Stimulated activated CD8-positive, alpha-beta memory T cell treated with anti-CD3 and anti-CD28 coated beads, Interleukin-12 subunit alpha, Interleukin-12 subunit beta, amount 100 ng/mL, for 4 hours (primary cell): ENCODE data around the gene CEP68.

Experiments
- DNase-seq: peaks from one replicate; pipeline ENCODE4 v3.0.0-alpha.2; 2020; ENCODE audit warnings: low read depth

Gene CEP68

GRCh38 chr2:65057054-65057375 lies 799 bp downstream of the CEP68 start:
- no peak for DNase-seq

- no peak for DNase-seq
These were observed 1.3 kb downstream of the CEP68 start for GRCh38 chr2:65057391-65058052.

DNA sequence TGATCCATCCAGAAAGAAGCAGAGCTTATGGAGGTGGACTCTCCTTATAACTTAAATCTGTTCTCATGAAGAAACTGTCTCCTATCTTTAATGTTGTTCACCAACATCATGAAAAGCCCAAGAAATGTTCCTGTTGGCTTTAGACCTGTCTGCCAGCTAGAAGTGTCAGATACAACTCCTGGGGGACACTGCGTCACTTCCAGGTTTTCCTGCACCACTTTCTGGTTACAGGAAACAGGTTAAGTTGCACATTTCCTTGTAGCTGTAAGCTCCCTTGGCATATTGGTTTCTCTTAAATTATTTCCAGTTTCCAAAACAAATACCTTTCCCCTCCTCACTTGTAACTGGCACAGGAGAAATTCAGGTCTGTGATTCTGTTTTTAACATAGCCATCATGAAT lies 2.9 kb downstream of the CEP68 start:
- DNase-seq: no peak

GRCh38 chr2:65061146-65061909 lies 5.1 kb downstream of the CEP68 start:
- DNase-seq: no peak

DNA sequence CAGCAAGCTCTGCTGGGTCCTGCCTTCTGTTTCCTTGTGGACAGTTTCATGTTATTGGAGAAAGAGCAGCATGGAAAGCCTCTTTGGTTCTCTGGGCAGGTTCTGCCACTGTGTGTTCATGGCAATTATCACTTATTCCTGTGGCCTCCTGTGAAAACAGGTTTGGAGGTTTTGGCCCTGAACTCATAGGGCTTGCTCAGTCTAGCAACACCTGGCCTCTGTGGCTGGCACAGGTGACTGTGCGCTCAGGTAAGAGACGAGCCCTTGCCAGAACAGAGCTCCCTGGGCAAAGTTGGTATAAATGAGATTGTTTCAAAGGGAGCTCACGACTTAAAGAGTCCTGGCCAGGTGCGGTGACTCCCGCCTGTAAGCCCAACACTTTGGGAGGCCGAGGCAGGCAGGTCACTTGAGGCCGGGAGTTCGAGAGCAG lies 5.7 kb downstream of the CEP68 start:
- no peak for DNase-seq

DNA sequence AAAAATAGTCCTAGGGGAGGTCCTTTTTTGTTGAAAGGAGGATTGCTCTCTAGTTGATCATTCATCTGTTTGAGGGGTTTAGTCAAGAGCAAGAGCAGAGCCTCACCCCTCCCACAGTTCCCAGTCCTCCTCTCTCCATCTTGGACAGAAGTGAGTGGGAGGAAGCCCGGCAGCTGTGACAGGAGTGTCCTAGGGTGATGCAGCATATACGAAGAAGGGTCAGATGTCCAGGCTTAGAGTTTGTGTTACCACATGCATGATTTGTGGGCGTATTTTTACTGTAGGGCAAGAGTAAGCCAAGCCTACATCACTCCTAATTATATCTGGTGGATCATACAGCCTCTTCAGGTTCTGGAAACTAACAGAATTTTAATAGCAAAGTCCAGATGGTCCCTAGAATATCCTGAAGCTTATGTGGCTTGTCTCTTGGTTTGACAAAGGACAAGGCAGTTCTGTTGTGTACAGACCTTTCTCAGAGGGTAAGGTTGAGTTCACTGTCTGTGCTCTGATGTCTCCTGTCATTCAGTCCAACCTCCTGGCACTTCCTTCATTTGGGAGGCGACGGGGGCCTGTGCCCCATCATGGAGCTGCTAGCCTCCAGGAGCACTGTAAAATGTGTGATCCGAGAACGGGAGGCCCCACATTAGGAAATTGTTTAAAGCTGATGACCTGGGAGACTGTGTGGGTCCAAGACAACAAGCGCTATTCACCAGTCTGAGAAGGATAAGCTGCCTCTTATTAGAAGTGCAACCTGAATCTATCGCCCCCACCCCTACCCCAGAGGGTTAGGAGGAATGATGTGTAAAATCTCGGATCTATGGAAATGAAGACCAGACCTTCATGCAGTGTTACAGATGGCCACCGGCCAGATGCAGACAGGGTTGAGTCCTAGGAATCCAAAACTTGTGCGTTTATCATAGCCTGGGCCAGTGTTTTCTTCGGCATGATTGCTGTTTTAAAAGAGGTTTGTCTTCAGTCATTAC lies 6.9 kb downstream of the CEP68 start:
- no peak for DNase-seq

DNA sequence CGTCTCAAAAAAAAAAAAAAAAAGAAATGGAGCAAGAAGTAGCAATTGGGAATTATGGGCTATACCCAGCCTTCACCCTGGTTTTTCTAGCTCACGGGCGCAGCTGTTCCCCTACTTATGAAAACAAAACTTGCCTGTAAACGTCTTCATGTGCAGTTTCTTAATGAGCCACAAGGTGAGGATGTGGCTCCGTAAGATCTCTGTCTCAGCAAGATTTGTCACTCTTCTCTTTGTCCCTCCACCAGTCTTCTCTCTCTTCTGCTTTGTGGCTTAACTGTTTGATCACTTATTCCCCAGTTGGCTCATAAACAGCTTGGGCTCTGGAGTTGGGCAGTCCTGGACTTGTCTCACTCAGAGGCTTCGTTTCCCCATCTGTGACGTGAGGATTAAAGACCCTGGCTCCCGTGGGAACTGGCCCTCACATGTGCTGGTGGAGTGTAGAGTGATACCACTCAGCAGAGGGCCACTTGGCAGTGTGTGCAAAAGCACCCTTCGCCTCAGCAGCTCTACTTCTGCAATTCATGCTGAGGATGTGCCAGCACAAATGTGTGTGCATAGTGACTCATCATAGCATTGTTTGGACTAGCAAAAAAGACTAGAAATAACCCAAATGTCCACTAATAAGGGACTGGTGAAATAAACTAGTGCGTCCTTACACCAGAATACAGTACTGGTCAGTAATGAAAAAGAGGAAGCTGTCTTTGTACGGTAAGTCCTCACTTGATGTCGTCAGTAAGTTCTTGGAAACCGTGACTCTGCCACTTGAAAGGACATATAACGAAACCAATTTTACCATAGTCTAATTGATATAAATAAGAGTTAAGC lies 8.7 kb downstream of the CEP68 start:
- no peak for DNase-seq

- no peak for DNase-seq
These were observed 11.8 kb downstream of the CEP68 start for GRCh38 chr2:65067806-65068553.

GRCh38 chr2:65069439-65069824 lies 13.2 kb downstream of the CEP68 start:
- DNase-seq: no peak

DNA sequence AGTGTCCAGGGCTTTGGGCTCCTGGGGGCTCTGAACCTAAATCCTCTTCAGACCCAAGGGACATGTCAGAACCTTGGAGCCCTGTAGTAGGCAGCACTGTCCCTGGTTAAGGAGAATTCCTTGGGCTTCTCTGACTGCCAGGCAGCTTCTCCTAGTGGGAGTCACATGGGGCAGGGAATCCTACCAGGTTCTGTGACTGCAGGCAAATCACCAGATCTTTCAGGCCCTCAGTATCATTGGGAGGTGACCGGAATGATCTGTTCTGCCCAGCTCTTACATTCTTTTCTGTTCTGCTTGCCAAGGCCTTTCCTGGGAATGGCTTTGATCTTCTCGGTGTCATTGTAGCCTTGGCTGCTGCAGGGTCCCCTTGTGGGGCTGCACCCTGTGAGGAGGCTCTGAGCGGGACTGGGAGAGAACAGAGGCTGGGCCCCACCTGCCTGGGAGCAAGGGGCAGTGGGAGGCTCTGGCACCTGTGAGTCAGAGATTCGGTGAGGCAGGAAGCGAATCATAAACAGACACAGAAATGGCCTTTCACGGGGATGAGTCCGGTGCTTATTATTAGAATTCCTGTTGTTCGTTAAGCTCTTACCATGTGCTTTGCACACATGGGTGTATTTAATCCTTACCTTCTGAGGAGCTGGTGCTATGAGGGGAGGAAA lies 14.1 kb downstream of the CEP68 start:
- no peak for DNase-seq

- DNase-seq: no peak
These were observed 14.6 kb downstream of the CEP68 start for GRCh38 chr2:65070856-65071255.

- DNase-seq: no peak
These were observed 15.4 kb downstream of the CEP68 start for GRCh38 chr2:65071499-65072180.

GRCh38 chr2:65072181-65072970 lies 16.2 kb downstream of the CEP68 start:
- no peak for DNase-seq

- no peak for DNase-seq
These were observed 17.8 kb downstream of the CEP68 start for GRCh38 chr2:65073879-65074565.

DNA sequence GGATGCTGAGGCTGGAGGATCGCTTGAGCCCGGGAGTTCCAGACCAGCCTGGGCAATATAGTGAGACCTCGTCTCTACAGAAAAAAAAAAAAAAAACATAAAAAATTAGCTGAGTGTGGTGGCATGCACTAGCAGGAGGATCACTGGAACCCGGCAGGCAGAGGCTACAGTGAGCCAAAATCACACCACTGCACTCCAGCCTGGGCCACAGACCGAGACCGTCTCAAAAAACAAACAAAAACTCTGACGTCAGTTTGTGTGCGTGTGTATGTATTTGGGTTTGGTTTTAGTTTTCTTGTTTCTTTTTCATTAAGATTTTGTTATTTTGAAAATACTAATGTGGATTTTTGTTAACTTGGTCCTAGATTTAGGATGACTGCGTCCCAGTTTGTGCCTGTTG lies 19.0 kb downstream of the CEP68 start:
- no peak for DNase-seq

DNA sequence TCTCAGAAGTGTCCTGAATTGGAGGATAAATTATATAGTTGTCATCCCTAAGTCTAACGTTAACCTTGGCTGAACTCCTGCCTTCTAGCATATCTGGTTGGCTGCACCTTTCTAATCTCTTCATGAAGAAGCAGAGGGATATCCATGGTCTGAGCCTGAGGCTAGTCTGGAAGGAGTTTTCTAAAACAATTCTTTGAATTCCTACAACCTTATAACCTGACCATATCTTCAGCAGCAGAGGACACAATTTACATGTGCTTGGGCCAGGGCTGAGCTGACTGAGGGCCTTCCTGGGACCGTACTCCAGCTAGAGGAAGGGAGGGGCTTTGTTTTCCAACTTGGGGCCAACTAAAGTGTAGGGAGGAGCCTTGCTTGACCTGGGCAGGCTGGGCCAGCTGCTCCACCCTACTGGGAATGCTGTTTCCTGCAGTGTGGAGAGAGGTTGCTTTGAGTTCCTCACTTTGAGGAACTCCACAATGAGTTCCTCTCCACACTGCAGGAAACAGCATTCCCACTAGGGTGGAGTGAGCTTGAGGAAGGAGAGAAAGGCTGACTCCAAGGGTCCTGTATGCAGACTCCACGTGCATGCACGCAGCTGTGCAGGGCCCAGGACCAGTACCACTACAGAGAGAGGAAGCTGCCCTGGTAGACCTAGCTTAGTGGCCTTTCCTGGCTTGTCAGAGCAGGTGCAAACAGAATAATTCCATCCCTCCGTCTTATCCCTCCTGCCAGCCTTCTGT lies 19.6 kb downstream of the CEP68 start:
- no peak for DNase-seq

DNA sequence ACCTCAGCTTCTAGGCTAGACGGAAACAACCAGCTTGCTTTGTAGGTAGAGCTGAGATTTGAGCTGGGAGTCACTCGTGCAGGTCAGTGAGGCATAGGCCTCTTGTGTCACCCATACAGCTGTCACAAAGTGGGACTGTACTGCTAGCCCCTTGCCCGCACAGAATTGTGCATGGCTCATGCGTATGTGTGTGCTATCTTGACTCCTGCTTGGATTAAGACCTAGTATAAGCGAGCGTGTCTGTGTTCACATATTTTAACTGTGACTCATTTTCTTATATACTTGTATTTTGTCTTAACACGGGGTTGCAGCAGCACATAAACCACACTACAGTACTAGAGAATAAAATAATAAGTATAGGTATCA lies 20.1 kb downstream of the CEP68 start:
- no peak for DNase-seq

DNA sequence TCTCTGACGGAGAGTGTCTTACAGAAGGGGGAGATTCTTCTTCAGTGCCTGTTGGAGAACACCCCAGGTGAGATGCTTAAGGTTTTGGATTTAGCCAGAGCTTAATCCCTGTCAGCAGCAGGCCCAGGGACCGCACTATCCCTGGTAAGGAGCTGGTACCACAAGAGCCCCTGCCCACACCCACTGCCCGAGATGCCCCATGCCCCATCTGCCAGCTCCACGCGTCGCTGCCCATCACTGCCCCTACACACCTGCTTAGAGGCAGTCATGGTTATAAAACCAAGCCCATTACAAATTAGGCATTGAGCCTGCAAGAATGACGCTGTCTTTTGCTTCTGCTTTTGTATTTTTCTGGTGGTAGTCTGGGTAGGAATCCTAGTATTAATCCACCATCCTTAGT lies 21.7 kb downstream of the CEP68 start:
- no peak for DNase-seq
